Putamen (tissue), 1 donor: Measurements from ENCODE around the gene PDGFC.

ENCODE experiments used
- DNase-seq: peaks from one replicate; pipeline ENCODE4 v3.0.0-alpha.2; 2016; ENCODE audit warnings: low spot score

The PDGFC gene

GRCh38 chr4:156782491-156782890, 189.1 kb downstream of the PDGFC start:
- no peak for DNase-seq

- DNase-seq, result no peak
These were observed 189.7 kb downstream of the PDGFC start for GRCh38 chr4:156781852-156782251.

GRCh38 chr4:156779774-156780173, 191.8 kb downstream of the PDGFC start:
- no peak for DNase-seq

- DNase-seq, result no peak
These were observed 192.6 kb downstream of the PDGFC start for GRCh38 chr4:156779042-156779441.

DNA sequence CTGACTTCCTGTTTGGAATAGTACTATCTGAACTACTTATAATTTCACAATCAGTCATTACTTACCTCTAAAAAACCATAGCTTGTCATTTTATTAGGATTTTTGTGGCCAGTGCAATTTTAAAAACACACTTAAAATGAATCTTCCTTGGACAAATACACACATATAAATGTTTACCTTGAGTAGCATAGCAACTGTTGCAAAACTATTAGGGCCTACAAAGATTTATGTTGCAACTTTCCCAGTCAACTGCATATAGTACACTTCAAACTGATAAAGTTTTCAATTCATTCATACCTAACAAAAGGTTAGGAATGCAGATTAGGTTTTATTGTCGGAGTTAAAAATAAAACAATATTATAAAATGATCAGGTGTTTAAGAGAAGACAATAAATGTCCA, 193.0 kb downstream of the PDGFC start:
- no peak for DNase-seq

DNA sequence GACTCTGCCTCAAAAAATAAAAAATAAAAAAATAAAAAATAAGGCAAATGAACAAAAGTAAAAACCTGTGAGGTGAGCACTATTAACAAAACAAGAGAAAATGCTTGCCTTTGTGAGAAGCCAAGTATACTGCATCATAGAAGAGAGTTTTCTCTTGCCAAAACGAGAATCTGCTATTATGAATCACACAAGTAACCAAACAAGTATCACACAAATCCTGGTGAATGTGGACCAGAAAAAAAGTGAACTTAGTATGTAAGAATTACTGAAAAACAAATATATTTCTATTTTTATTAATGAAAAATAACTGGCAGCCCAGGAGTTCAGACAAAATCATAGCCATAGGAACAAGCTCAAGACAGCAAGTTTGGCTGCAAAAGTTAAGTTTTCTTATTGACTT, 193.5 kb downstream of the PDGFC start:
- no peak for DNase-seq

DNA sequence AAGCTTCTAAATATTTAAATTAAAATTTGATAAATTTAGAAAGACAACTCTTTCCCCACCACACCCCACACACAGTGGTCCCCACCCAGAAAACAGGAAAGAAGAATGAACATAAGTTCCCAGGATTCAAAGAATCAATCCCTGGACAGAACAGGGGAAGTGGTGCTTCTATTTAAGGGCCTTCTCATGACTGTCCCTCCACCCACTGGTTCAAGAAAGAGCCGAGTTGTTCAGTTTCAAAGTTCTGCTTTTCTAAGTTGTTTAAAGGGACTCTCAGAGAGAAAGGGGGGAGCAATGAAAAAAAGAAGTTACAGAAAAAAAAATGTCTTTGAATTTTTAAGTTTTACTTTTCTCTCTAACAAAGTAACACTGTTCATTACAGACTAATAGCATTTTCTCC, 195.8 kb downstream of the PDGFC start:
- no peak for DNase-seq

DNA sequence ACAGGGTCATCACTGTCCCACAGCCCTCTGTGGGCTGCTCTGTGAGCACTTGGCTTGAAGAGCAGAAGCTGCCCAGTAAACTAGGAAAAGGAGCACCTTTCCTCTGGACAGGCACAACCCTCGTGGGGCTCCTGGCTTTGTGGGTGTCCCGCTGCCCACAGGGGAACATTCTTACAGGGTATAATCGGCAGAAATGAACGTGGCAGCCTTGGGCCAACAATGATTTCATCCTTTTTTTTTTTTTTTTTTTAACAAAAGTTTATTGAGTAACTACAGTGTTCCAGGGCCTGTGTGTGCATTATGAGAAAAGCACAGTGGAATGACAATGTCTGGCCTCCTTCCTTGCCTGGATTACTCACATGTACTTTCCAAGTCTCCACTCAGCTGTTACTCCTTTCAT, 197.2 kb downstream of the PDGFC start:
- no peak for DNase-seq

- DNase-seq, result no peak
These were observed 197.8 kb downstream of the PDGFC start for GRCh38 chr4:156773648-156774357.

GRCh38 chr4:156771171-156771837, 200.3 kb downstream of the PDGFC start:
- DNase-seq, result peak; percentile 46

DNA sequence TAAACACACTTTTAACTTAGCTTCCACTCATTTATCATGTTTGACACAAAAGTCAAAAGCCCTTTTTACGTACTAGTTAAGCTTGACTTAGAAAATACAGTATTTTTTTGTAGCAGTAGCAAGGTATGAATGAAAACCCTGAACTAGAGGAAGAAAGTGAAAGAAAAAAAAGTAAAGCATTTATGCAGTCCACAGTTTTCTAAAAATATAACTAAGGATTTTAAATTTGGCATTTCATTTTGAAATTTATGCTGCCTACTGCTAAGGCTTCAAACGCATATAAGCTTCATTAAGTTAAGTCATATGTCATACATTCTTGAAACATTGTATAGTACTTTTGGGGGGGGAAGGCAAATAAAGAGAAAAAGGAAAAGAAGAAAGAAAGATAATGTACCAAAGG, 201.5 kb downstream of the PDGFC start:
- no peak for DNase-seq

DNA sequence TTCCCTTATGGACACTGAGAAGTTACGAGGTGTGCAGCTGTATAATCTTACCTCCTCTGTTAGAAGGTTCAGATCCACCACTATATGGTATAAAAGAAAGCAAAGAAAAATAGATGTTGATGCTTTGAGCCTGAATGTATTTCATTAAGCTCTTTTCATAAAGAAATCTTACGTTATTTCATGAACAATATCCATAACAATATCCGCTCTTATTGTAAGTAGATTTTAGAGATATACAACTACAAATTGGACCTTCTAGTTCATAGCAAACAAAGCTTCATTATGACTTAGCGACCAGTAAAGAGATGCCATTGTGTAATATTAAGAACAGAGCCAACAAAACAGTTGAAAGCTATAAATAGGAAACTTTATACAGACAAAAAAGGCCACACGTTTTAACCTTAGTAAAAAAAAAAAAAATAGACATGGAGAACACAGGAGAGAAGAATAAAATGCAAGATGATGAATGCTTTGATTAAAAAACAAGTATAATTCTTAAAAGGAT, 203.6 kb downstream of the PDGFC start:
- no peak for DNase-seq

DNA sequence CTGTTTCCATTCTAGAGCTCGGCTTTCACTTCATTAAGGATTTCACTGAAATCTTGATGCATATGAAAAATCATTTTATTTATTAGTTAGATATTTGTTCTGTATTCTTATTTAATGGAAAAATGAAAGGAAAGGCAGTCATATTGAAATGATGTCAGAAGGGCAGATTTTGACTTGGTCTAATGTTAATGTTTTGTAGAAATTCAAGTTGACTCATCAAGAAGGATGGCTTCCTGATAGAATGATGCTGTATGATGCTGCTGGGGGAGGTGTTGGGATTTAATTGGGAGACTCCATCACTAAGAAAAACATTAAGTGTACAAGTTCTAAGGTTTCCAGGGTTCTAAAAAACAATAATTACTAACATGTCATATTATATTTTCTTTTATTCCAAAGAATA, 204.8 kb downstream of the PDGFC start:
- DNase-seq, result no peak

GRCh38 chr4:156765277-156765676, 206.3 kb downstream of the PDGFC start:
- no peak for DNase-seq

DNA sequence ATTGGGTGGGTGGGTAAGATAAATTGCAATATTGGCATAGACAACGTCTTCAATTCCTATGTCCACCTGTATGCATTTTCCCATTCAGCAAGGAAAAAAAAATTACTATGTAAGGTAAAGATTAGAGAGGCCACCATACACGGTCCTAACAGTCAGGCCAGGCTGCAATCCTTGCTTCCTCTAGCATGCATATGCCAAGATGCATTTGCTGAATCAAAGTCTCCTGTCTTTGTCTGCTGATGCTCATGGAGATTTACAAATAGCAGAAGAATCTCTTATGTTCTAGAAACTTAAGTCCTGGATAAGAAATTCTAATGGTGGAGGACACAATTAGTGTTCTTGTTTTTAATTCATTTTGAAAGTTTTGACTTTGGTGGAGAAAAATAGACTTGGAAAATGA, 206.8 kb downstream of the PDGFC start:
- DNase-seq, result no peak

GRCh38 chr4:156764145-156764544, 207.5 kb downstream of the PDGFC start:
- no peak for DNase-seq

DNA sequence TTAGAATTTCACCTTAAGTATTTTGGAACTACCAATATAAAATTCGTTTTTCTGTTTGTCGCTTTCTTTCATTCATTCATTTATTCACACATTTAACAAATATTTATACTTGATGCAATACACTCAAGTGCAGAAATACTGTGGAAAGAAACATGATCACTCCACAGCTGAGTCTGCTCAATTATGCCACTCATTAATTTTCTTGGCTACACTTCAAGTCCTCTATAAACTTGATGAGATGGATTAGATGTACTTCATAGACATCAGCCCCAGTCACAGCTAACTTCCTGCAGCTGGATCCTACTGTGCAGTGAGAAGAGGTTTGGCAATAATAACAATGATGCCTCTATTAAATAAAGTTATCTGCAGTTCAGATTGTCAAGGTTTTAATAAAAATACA, 208.1 kb downstream of the PDGFC start:
- no peak for DNase-seq

DNA sequence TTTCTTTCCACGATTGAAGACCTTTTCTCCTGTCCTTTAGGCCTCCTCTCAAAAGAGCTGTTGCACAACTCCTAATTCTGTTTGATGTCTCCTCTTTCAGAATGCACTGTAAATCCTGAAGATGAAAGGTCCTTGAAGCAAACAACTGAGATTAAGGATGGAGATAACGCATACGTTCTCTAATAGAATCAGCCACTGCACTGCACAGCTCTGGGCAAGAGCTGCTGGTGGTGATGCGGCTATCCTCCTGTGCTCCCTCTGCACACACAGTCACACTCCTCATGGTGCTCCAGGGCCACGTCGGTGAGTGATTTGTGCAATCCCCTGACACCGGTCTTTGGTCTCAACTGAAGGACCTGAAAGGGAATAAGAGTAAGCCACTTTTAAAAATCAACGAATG, 208.7 kb downstream of the PDGFC start:
- no peak for DNase-seq

DNA sequence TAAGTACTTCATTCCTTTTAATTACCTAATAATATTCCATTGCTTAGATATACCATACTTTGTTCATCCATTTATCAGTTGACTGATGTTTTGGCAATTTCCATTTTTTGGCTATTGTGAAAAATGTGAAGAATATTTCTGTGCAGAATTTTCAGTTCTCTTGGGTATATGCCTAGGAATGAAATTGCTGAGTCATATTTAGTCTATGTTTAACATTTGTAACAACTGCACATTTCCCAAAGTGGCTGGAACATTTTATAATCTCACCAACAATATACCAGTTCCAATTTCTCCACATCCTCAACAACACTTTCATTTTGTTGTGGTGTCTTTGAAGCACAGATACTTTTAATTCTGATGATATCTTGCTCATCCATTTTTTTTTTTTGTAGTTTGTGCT, 215.5 kb downstream of the PDGFC start:
- DNase-seq, result no peak

DNA sequence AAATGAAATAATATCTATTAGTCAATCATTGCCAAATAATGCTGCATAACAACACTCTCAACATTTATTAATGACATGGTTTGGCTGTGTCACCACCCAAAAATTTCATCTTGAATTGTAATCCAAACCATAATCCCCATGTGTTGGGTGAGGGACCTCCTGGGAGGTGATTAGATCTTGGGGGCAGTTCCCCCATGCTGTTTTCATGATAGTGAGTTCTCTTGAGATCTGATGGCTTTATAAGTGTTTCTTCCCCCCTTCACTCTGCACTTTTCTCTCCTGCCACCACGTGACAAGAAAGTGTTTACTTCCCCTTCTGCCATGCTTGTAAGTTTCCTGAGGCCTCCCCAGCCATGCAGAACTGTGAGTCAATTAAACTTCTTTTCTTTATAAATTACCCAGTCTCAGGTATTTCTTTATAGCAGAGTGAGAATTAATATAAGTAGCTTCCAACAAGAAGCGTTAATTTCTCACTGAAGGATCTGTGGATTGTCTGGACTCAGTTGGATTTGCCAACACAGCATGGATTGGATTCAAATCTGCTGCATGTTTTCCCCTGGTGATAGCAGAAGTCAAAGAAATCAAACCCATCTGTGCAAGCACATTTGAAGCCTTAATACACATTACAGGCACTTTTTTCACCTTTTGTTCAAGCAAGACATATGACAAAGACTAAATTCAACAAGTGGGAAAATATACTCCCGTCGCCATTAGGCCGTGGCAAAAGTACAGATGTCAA, 216.6 kb downstream of the PDGFC start:
- DNase-seq, result no peak

DNA sequence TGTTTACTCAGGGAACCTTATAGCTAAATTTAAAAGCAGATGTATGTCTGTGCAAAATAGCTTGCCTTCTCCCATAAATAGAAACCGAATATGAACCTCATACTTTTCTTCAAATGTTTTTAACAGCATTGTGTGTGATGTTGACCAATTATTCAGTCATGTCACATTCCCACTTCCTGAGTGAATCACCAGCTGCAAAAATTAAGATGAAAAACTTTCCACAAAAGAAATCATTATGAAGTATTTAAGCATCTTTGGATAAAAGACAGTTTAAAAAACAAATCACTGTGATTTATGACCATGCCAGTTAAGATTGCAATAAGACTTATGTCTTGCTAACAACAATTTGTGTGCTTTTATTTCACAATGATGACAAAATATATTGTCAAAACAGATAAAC, 220.1 kb downstream of the PDGFC start:
- DNase-seq, result no peak

- DNase-seq, result no peak
These were observed 221.9 kb downstream of the PDGFC start for GRCh38 chr4:156749426-156750403.
